ENCODE measurements around the gene ZBTB20. TPM values are rescaled to one million over a fixed set of nuclear protein-coding genes. Genes with fewer than 3 reads are reported as not detected.

Gene ZBTB20
- total and polyA plus RNA-seq, 10 of the 15 experiments (the other 5 are each of a cell fraction or from before 2014, with no cell fraction given): 0.20 to 5.5 (median 2.2) TPM

DNA sequence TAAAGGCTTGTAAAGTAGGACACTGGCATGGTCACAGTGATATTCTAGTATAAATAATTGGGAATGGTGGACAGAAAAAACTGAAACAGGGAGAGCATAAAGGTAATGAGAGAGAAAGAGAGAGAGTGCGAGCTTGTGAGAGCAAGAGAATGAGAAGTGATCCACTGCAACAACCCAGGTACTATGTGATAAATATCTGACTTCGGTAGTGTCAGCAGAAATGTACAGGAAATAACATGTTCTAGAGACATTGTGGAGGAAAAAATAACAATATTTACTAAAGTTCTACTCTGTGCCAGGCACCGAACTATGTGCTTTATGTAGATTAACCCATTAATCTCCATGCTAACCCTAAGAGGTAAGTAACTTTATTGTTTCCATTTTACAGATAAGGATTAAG, 425.9 kb downstream of the ZBTB20 start:
- SMC1A ChIA-PET (ENCODE audit: uncharacterized antibody, unreplicated experiment): no interaction called here
- no peaks in the 10 kb centered on the region for H3K9me3 ChIP-seq (replicated peaks; ENCODE audit: control insufficient read depth, insufficient read depth, low read length)

More for the DNA sequence above, 425.9 kb downstream of the ZBTB20 start:
- no TSS peak for BruUV-seq (replicated peaks)
- ChIA-PET RAD21 (ENCODE audit: unreplicated experiment) (interaction anchor here (1.5 kb wide), 1 partner anchor 20 kb away, joined by 4 read pairs; no protein-coding TSS in a partner anchor), CTCF (no interaction called here), POLR2A (no interaction called here)
- intact Hi-C loops (cut with micrococcal nuclease; ENCODE audit: unreplicated experiment): no loop called here
- no peak overlapping the region for H3K4me2 ChIP-seq (ENCODE audit: control insufficient read depth, insufficient read depth)
- H3K36me3 ChIP-seq (ENCODE audit: control insufficient read depth in 2 of 2, insufficient read depth in 2 of 2, low read length in 1 of 2): no peaks in the 10 kb centered on the region
- DNase-seq (ENCODE audit: low read depth, low spot score): no peak
- no peak for TF ChIP-seq NFYA (IDR thresholded peaks at IDR 0.05; ENCODE audit: borderline replicate concordance, low read depth, low read length)
- TF ChIP-seq, protein P1, sequence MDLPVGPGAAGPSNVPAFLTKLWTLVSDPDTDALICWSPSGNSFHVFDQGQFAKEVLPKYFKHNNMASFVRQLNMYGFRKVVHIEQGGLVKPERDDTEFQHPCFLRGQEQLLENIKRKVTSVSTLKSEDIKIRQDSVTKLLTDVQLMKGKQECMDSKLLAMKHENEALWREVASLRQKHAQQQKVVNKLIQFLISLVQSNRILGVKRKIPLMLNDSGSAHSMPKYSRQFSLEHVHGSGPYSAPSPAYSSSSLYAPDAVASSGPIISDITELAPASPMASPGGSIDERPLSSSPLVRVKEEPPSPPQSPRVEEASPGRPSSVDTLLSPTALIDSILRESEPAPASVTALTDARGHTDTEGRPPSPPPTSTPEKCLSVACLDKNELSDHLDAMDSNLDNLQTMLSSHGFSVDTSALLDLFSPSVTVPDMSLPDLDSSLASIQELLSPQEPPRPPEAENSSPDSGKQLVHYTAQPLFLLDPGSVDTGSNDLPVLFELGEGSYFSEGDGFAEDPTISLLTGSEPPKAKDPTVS (IDR thresholded peaks at IDR 0.05; ENCODE audit: low read depth, low read length): no peak
- TF ChIP-seq, protein P2, sequence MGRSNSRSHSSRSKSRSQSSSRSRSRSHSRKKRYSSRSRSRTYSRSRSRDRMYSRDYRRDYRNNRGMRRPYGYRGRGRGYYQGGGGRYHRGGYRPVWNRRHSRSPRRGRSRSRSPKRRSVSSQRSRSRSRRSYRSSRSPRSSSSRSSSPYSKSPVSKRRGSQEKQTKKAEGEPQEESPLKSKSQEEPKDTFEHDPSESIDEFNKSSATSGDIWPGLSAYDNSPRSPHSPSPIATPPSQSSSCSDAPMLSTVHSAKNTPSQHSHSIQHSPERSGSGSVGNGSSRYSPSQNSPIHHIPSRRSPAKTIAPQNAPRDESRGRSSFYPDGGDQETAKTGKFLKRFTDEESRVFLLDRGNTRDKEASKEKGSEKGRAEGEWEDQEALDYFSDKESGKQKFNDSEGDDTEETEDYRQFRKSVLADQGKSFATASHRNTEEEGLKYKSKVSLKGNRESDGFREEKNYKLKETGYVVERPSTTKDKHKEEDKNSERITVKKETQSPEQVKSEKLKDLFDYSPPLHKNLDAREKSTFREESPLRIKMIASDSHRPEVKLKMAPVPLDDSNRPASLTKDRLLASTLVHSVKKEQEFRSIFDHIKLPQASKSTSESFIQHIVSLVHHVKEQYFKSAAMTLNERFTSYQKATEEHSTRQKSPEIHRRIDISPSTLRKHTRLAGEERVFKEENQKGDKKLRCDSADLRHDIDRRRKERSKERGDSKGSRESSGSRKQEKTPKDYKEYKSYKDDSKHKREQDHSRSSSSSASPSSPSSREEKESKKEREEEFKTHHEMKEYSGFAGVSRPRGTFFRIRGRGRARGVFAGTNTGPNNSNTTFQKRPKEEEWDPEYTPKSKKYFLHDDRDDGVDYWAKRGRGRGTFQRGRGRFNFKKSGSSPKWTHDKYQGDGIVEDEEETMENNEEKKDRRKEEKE (IDR thresholded peaks at IDR 0.05): no peak
- TF ChIP-seq, protein P3, sequence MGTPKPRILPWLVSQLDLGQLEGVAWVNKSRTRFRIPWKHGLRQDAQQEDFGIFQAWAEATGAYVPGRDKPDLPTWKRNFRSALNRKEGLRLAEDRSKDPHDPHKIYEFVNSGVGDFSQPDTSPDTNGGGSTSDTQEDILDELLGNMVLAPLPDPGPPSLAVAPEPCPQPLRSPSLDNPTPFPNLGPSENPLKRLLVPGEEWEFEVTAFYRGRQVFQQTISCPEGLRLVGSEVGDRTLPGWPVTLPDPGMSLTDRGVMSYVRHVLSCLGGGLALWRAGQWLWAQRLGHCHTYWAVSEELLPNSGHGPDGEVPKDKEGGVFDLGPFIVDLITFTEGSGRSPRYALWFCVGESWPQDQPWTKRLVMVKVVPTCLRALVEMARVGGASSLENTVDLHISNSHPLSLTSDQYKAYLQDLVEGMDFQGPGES (IDR thresholded peaks at IDR 0.05): no peak
- TF ChIP-seq, protein P4, sequence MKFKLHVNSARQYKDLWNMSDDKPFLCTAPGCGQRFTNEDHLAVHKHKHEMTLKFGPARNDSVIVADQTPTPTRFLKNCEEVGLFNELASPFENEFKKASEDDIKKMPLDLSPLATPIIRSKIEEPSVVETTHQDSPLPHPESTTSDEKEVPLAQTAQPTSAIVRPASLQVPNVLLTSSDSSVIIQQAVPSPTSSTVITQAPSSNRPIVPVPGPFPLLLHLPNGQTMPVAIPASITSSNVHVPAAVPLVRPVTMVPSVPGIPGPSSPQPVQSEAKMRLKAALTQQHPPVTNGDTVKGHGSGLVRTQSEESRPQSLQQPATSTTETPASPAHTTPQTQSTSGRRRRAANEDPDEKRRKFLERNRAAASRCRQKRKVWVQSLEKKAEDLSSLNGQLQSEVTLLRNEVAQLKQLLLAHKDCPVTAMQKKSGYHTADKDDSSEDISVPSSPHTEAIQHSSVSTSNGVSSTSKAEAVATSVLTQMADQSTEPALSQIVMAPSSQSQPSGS (IDR thresholded peaks at IDR 0.05; ENCODE audit: low read length): no peak
- TF ChIP-seq, protein P5, sequence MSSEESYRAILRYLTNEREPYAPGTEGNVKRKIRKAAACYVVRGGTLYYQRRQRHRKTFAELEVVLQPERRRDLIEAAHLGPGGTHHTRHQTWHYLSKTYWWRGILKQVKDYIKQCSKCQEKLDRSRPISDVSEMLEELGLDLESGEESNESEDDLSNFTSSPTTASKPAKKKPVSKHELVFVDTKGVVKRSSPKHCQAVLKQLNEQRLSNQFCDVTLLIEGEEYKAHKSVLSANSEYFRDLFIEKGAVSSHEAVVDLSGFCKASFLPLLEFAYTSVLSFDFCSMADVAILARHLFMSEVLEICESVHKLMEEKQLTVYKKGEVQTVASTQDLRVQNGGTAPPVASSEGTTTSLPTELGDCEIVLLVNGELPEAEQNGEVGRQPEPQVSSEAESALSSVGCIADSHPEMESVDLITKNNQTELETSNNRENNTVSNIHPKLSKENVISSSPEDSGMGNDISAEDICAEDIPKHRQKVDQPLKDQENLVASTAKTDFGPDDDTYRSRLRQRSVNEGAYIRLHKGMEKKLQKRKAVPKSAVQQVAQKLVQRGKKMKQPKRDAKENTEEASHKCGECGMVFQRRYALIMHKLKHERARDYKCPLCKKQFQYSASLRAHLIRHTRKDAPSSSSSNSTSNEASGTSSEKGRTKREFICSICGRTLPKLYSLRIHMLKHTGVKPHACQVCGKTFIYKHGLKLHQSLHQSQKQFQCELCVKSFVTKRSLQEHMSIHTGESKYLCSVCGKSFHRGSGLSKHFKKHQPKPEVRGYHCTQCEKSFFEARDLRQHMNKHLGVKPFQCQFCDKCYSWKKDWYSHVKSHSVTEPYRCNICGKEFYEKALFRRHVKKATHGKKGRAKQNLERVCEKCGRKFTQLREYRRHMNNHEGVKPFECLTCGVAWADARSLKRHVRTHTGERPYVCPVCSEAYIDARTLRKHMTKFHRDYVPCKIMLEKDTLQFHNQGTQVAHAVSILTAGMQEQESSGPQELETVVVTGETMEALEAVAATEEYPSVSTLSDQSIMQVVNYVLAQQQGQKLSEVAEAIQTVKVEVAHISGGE (CRISPR knock-in tag; IDR thresholded peaks at IDR 0.05): no peak
- H2AFZ ChIP-seq (ENCODE audit: control insufficient read depth, low read depth, low read length): no peak overlapping the region
- H3K4me3 ChIP-seq: no peak overlapping the region
- no peaks in the 10 kb centered on the region for H3K27me3 ChIP-seq (replicated peaks in 1 of 2; ENCODE audit: control insufficient read depth in 2 of 2, insufficient read depth in 2 of 2, low read length in 1 of 2)
- FAIRE-seq: no peak
- no peak overlapping the region for H3K27ac ChIP-seq (ENCODE audit: control insufficient read depth, insufficient read depth)
- in situ Hi-C loops (cut with MboI): no loop called here
- ATAC-seq: peak; percentile 28; the same call in 2 of the 3 replicates
- H3K79me2 ChIP-seq (ENCODE audit: control insufficient read depth, insufficient read depth, low read length): no peaks in the 10 kb centered on the region
- no peaks in the 10 kb centered on the region for H3K4me1 ChIP-seq (ENCODE audit: control insufficient read depth, insufficient read depth, low read length)
- no peak overlapping the region for H3K9ac ChIP-seq (ENCODE audit: control insufficient read depth, insufficient read depth, low read length)
- WGBS (ENCODE audit: insufficient coverage, insufficient replicate concordance, low lambda C conversion rate, missing lambda C conversion rate): 66% methylated on average over 3 of the region's 3 CpGs
- H4K20me1 ChIP-seq (ENCODE audit: control insufficient read depth, insufficient read depth): no peaks in the 10 kb centered on the region
